HUDEP-2 (cell line): ENCODE measurements around the gene BTF3L4.
"Not testable (repeated sequence)": the region's sequence is repeated elsewhere in the genome, so short reads cannot be mapped to it uniquely, and the experiment has no call there.

Experiments
- DNase-seq, 76 experiments: peaks; one replicate each; lab custom pipeline; 2025; ENCODE audit not compliant: unreplicated experiment in 76 of 76; lab: John Stamatoyannopoulos, UW

The BTF3L4 gene

DNA sequence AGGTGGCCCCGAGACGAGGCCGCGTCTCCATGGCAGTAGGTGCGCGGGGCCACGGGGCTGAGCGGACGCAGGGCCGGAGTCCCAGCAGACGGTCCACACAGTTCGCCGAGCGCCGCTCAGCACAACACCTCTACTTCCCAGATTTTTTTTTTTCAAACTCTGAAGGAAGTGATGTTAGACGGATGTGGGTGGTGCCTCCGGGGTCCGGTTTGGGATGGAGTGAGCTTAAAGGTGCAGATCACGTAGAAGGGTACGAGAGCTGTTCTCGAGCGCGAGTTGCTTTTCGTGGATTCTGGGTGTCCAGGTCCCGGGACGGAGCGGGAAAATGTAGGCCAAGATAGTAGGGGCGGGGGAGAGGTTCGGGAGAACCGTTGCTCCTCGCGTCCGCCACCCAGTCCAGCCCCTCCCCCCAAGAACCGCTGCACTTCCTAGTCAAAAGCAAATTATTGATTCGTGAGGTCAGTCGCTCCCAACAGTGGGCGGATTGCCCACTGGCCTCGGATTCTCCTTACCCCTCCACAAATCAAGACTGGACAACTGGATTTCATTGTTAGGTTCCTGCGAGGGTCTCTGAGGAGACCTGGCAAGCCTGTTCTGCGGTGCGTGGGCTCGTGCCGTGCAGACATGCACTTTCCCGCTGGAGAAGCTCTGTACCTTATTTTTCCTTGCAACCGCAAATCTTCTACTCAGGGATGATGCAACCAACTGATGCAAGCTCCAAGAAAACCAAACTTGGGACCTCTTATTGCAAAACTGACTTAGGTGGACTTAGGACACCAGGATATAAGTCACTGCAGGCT, 829 bp upstream of the BTF3L4 start, which contains the start of gene TXNDC12:
TXNDC12 (minus strand) TSS at position 126 of the 800 bp plus-strand sequence; CDS start at position 31, 95 bp downstream.
- DNase-seq: peak in 74 of 76 experiments; percentile 16 to 80 (median 63)

DNA sequence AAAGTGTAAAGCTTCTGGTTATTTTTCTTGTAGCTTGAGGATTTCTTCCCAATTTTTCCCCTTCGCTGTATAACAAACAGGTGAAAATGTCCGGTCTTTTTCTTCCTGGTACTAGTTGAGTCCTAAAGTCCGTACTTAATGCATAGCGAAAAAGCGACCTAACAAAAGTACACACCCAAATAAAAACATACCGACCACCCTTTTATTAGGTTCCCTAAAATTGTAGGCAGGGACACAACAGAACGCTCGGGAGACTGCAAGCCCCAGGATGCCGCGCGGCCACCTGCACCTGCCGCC, 281 bp upstream of the BTF3L4 start:
- no peak for DNase-seq

DNA sequence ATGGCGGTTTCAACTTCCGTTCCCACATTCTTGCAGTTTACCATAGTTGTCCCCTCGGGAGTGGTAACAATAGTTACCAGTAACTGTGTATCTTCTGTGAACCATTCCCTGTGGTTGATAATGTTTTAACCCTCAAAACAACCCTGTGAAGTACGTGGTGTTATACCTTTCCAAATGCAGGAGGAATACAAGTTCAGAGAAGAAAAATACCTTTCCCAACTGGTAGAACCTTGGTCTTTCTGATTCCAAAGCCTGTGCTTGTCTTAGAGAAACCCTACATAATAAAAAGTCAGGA, 789 bp downstream of the BTF3L4 start:
- DNase-seq: no peak

DNA sequence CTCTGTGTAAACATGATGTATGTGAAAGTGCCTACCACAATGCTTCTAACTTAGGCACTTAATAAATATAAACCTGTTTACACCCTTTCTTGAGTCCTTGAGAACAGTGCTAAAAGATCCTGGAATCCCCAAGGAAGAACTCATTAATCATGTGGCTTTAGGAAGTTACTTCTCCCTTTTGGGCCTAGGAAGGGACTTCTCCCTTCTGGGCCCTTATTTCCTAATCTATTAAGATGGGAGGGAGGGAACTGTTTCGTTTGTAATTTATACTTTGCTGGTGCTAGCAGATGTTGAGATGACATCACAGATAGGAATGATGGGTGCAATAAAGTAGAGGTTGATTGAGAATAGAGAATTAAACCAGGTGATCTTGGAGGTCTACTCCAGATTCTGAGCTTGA, 1.2 kb downstream of the BTF3L4 start:
- DNase-seq: no peak

DNA sequence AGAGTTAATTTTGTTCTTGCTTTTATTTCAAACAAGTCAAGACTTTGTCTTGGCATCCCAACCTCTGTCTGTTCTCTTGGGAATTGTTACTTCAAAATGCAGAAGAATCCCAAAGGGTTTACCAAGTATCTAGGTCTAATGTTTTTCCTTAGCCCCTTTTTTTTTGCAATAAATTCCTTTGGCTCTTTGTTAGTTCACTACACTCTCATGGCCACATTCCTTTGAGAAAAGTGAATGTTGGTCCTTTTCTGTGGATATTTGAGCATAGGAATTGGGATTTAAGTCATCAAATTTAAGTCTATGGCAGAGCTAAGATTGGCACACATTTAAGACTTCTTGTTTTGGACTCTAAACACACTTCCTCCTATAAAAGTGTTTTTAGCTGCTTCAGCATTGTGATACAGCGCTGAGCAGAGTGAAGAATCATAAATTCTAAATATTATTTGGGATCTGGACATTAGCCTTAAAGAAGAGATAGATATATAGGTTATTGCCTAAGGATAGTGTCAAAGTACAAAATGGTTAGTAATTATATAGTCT, 1.9 kb downstream of the BTF3L4 start:
- DNase-seq: no peak

DNA sequence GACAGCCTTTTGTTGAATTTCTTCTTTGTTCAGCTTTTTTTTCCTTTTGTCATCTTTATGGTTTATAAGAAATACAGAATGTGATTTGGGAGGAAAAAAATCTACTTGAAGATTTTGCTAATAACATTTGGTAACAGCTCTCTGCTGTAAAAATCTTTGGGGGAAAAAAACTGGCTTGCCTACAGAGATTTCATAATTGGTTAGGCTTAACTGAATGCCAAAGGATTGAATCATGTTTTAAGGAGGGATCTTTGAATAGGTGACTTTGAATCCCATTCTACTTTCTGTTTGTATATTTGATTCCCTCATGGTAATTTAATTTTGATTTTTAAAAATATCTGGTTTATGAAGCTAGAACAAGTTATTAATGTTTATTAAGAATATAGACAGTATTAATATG, 3.2 kb downstream of the BTF3L4 start:
- no peak for DNase-seq

DNA sequence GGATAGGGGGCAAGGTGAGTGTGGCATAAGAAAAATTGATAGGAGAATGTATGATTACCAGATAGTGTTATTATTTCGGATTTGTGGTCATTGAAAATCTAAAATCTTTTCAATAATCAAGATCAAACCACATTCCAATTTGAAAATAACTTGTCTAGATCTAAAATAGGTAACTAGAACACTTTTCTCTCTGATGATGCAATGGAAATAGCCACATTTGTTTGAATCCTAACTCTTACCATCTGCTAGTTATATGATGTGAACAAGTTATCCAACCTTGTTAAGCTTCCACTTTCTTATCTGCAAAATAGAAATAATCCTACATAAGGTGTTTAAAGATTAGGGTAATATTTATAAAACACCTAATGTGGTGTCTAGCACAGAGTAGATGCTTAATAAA, 3.8 kb downstream of the BTF3L4 start:
- no peak for DNase-seq

DNA sequence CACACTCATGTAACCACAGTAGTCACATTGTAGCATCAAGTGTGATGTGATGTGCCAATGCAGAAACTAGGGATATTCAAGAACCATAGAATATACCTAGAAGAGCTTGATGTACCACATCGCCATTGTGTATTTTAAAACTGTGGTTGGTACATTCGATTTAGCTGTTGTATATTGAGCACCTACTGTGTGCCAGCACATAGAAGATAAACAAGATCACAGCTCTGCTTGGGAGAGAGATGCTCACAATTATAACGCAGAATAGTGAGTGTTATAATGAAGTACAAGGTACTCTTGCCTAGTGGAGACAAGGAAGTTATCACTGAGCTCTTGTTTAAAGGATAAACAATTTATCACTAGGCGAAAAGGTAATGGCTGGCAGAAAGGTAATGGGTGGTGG, 4.7 kb downstream of the BTF3L4 start:
- DNase-seq: no peak

DNA sequence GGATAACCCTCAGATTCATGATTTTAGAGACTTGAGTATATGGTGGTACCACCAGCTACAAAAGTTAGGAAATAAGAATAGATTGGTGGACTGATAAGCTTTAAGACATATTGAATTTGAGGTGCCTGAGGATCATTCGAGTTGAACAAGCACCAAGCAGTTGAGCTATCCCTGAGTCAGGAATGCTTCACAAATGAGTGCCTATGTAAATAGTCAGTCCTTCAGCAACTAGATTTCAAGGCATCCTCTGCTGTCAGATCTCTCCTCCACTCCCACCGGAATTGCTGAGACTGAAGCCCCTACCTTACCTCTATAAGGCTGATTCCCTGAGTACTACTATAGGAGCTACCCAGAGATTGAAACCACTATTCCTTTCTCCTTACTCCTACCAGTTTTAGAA, 7.1 kb downstream of the BTF3L4 start:
- no peak for DNase-seq

DNA sequence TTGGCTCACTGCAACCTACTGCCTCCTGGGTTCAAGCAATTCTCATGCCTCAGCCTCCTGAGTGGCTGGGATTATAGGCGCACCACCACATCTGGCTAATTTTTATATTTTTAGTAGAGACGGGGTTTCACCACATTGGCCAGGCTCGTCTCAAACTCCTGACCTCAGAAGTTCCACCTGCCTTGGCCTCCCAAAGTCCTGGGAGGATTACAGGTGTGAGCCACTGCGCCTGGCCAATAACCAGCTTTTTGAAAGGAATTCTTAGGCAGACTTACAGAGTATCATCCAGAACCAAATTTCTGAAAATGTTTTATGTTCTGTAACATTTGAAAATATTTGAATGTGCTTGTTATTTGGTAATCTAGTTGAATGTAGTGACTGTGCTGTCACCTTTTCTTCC, 14.6 kb downstream of the BTF3L4 start:
- DNase-seq: no peak

DNA sequence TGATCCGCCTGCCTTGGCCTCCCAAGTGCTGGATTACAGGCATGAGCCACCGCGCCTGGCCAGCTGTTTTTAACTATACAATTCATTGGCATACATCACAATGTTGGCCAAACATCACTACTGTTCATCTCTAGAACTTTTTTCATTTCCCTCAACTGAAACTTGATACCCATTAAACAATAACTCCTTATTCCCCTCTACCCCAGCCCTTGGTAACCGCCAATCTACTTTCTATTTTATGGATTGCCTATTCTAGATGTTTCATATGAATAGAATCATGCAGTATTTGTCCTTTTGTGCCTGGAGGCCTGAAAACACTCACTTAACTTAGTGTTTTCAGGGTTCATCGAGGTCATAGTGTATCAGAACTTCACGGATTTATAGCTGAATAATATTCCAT, 16.2 kb downstream of the BTF3L4 start:
- DNase-seq: no peak

DNA sequence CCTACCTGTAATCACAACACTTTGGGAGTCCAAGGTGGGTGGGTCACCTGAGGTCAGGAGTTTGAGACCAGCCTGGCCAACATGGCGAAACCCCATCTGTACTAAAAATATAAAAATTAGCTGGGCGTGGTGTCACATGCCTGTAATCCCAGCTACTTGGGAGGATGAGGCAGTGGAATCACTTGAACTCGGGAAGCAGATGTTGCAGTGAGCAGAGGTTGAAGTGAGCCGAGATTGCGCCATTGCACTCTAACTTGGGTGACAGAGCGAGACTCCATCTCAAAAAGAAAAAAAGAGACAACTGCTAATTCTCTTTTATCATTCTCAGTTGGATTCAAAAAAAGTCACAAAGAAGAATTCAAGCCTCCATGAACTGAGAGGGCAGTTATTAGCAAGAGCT, 21.2 kb downstream of the BTF3L4 start:
- DNase-seq: not testable (repeated sequence)

DNA sequence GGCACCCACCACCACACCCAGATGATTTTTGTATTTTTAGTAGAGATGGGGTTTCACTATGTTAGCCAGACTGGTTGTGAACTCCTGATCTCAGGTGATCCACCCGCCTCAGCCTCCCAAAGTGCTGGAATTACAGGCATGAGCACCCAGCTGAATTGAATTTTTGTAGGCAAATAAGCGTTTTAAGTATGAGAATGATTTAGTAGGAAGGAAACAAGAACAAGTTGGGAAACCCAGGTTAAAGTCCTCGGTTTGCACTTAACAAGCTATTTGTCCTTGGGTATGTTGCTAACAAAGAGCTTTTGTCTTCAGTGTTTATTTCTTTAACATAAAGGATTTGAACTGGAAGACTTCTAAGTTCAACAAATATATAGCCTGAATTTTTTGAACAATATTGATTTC, 23.9 kb downstream of the BTF3L4 start:
- no peak for DNase-seq

DNA sequence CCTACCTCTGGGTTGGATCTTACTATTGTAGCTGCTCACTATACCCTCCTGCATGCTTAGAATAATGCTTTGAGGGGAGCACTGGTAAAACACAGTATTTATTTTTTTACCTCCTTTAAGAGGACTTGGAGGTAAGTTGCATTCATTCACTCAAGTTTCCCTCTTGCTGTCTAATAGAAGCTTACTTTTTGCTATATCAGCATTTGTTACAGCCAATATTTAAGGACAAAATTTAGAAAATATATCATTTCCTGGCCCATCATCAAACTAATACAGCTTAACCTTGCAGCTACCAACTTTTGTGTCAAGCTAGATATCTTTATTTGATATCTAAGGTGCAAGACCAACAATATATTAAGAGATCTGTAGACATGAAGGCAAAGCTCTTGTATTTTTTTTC, 31.8 kb downstream of the BTF3L4 start:
- DNase-seq: not testable (repeated sequence)

DNA sequence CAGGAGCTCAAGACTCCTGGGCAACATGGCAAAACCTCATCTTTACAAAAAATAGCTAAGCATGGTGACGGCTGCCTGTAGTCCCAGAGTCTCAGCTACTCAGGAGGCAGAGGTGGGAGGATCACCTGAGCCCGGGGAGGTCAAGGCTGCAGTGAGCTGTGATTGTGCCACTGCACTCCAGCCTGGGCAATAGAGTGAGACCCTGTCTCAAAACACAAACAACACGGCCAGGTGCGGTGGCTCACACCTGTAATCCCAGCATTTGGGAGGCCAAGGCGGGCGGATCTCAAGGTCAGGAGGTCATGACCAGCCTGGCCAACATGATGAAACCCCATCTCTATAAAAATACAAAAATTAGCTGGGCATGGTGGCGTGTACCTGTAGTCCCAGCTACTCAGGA, 38.2 kb downstream of the BTF3L4 start:
- DNase-seq: not testable (repeated sequence)

DNA sequence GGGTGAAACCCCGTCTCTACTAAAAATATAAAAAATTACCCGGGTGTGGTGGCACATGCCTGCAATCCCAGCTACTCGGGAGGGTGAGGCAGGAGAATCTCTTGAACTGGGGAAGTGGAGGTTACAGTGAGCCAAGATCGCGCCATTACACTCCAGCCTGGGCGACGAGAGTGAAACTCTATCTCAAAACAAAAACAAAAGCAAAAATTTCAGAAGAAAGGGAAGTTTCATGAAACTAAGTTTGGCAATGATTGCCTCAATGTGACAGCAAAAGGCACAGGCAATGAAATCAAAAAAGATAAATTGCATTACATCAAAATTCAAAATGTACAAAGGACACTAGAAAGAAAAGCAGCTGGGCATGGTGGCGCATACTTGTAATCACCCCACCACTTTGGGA, 40.1 kb downstream of the BTF3L4 start:
- no peak for DNase-seq

DNA sequence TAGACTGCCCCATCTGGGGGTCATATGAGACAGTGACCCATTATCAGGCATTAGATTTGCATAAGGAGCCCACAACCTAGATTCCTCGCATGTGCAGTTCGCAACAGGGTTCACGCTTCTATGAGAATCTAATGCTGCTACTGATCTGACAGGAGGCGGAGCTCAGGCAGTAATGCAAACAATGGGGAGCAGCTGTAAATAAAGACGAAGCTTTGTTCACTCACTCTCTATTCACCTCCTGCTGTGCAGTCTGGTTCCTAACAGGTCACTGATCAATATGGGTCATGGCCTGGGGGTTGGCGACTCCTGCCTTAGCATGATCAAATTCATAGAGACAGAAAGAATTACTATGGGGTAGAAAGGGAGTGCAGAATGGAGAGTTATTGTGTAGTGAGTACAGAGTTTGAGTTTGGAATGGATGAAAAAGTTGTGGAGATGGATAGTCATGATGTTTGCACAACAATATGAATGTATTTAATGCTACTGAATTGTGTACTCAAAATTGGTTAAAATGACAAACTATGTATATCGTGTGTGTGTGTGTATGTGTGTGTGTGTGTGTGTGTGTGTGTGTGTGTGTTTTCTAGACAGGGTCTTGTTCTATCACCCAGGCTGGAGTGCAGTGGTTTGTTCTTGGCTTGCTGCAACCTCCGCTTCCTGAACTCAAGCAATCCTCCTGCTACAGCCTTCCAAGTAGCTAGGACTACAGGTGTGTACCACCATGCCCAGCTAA, 42.2 kb downstream of the BTF3L4 start:
- no peak for DNase-seq

DNA sequence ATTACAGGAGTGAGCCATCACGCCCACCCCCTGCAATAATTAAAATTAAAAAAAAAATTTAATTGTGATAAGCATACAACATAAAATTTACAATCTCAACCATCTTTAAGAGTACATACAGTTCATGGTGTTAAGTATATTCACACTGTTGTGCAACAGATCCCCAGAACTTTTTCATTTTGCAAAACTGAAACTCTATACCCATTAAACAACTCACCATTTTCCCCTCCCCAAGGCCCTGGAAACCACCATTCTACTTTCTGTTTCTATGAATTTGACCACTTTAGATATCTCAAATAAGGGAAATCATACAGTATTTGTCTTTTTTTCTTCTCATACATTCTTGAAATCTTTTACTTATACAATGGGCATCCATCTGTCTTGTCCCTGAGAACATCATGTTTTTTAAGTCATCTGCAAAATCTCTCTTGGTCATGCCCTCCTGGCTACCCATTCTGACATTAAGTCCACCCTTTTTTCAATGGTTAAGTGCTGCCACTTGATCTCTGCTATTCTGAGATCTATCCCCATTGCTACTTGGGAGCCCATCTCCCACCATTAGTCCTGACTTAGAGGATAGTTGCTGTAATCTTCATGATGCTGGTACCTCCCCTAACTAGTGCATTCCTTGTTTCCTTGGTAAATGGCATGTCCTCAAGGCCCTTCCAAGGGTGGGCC, 46.4 kb downstream of the BTF3L4 start:
- no peak for DNase-seq

DNA sequence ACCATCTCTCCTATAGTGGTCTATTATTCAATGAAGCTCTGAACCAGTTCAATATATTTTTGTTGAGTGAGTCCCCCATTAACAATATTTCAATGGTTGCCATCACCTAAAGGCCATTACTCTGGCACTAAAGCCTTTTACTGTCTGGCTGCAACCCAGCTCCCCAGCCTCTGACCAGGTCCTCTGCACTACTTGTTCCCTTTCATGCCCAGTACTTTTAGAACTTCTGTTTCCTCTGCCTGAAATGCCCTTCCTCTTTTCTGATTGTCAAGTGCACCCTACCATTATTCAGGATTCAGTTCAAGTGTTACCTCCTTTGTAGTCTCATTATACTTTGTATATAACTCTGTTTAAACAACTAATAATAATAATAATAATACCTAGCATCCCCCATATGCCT, 55.4 kb downstream of the BTF3L4 start:
- no peak for DNase-seq

DNA sequence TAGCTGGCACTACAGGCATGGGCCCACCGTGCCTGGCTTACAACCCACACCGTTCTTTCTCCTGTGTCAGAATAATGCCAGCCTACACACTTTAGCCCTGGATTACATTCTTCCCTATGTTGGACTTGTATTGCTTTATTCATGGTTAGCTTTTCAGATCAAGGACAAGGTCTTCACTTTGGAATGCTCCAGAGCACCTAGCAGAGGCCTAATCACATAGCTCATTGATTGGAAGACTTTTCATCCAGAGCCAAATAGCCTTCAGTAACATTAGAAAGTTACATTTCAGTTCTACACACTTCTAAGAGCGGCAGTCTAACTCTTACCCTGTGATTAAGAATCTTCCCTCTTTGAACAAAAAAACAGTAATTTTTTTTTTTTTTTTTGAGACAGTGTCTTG, 56.4 kb downstream of the BTF3L4 start:
- DNase-seq: no peak

DNA sequence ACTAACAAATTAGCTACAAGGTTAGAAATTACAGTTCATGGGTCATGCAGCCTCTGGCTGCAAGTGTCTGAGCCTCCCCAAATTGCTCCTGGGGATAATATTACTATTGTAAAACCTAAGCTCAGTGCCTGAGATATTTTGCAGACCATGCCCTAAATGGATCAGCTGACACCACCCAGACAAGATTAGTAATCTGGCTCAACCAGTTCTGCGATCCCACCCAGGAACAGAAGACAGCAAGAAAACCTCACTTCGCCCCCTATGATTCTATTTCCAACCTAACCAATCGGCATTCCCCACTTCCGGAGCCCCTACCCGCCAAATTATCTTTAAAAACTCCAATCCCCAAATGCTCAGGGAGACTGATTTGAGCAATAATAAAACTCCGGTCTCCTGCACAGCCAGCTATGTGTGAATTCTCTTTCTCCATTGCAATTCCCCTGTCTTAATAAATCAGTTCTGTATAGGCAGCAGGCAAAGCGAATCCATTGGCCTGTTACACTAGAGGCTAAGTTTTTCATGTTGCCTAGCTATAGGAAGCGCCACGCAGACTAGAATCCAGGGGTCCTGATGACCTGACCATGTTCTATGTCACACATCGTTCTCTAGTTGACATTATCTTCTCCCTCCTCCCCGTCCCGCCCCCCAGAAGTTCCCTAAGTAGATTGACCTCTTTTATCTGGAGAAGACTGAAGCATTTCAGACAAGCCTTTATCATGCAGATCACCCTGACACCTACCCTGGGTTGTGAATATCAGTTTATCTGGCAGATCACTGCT, 63.4 kb downstream of the BTF3L4 start:
- DNase-seq: no peak
